DOHH2 (cell line): Measurements from ENCODE around the gene SIGLEC15.

Experiments
- EZH2phosphoT487 ChIP-seq: fragments of 200-600 bp; sonication (generic); IDR thresholded peaks from 2 replicates; pipeline ENCODE4 v1.6.1; 2017; ENCODE audit warnings: borderline replicate concordance, mild to moderate bottlenecking, antibody characterized with exemption, low read length, moderate library complexity, mixed read lengths
- TF ChIP-seq, protein P1 (sequence below): fragments of 200-600 bp; sonication (generic); IDR thresholded peaks from one replicate; pipeline ENCODE4 v1.5.1; 2014; ENCODE audit warnings: antibody characterized with exemption, mild to moderate bottlenecking, low read depth, low read length; ENCODE audit not compliant: poor library complexity, severe bottlenecking

DNA sequence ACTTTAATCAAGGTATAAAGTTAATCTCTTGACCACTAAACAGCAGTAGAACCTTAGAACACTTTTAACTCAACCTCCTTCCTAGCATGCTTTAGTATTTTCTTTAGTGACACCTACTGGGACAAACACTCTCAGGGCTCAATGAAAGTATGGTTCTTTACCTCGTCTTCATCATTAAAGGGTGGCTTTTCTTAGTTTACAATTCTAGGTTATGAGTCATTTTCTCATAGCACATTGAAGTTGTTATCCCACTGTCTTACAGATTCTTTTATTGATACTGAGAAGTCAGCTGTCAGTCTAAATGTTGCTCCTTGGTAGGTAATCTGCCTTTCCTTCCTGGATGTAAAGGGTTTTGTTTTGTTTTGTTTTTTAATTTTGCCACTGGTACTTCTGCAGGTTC lies 38.0 kb downstream of the SIGLEC15 start:
- TF ChIP-seq, protein P1, sequence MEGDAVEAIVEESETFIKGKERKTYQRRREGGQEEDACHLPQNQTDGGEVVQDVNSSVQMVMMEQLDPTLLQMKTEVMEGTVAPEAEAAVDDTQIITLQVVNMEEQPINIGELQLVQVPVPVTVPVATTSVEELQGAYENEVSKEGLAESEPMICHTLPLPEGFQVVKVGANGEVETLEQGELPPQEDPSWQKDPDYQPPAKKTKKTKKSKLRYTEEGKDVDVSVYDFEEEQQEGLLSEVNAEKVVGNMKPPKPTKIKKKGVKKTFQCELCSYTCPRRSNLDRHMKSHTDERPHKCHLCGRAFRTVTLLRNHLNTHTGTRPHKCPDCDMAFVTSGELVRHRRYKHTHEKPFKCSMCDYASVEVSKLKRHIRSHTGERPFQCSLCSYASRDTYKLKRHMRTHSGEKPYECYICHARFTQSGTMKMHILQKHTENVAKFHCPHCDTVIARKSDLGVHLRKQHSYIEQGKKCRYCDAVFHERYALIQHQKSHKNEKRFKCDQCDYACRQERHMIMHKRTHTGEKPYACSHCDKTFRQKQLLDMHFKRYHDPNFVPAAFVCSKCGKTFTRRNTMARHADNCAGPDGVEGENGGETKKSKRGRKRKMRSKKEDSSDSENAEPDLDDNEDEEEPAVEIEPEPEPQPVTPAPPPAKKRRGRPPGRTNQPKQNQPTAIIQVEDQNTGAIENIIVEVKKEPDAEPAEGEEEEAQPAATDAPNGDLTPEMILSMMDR = no peak
- no peak for TF ChIP-seq EZH2phosphoT487
